Measurements from ENCODE around the gene TRAPPC3L. TPM values are rescaled to one million over a fixed set of nuclear protein-coding genes. Genes with fewer than 3 reads are reported as not detected.

Gene TRAPPC3L
- total and polyA plus RNA-seq, 2 of the 8 experiments (the other 6 are each of a cell fraction or from before 2014, with no cell fraction given): not detected

DNA sequence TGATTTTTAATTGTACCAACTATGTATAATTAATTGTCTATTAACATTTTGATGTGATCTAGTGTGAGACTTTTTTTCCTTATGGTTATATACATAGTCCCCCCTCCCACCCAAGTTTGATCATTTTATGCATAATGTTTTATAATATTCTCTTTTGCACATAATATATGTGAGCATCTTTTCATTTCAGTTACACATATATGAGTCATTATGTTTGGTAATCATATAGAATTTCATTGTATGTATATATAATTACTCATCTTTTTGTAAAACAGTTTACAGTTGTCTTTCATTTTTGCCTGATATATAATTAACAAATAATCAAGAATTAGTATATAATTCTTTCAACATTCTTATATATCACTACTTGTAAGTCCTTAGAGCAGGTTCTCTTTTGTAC is 40.8 kb upstream of the TRAPPC3L start (continued):
- TF ChIP-seq CHD7 (IDR thresholded peaks at IDR 0.05; ENCODE audit: insufficient replicate concordance, low read length): no peak

Data from H1 (cell line).